B cell (primary cell): ENCODE results near the gene NDUFS6. TPM values are rescaled to one million over a fixed set of nuclear protein-coding genes. Genes with fewer than 3 reads are reported as not detected.

Experiments used
- ATAC-seq: fragments of 200-7000 bp; cut with Tn5 transposase; one replicate; pipeline ENCODE4 v1.10.0; 2021; ENCODE audit warnings: low read depth, mild to moderate bottlenecking, moderate number of reproducible peaks, moderate library complexity
- CTCF ChIA-PET: fragments of 350-600 bp; sonication (Branson Sonifier 250); formaldehyde crosslinking; loops from one replicate; lab custom pipeline; 2021; ENCODE audit warnings: antibody characterized with exemption, inconsistent platforms; lab: Charles Lee
- POLR2A ChIA-PET: fragments of 350-600 bp; sonication (Branson Sonifier 250); formaldehyde crosslinking; loops from one replicate; lab custom pipeline; 2021; ENCODE audit warnings: antibody characterized with exemption; lab: Charles Lee
- DNase-seq: peaks from one replicate; pipeline ENCODE4 v3.0.0; 2013
- H2AFZ ChIP-seq: 2 replicates; pipeline ENCODE4 v1.6.1; 2012; ENCODE audit warnings: mild to moderate bottlenecking, low read depth, low read length; ENCODE audit not compliant: insufficient read depth, poor library complexity, severe bottlenecking
- H3K27ac ChIP-seq, 2 donors: 1 replicate in 1 of 2; 2 replicates in 1 of 2; pipeline ENCODE4 v1.5.1; 2012 to 2013; ENCODE audit warnings: low read length in 2 of 2, mild to moderate bottlenecking in 2 of 2, moderate library complexity in 1 of 2
- H3K27me3 ChIP-seq, 4 experiments: fragments of 200-600 bp in 1 of 4; sonication (generic) in 1 of 4; replicated peaks in 1 of 4; 1 replicate in 2 of 4; 2 replicates in 2 of 4; pipeline versions ENCODE4 v1.6.1 to v1.7.0; 2013 to 2016; ENCODE audit warnings: low read length in 3 of 4, mild to moderate bottlenecking in 2 of 4, mixed read lengths in 1 of 4, moderate library complexity in 1 of 4; ENCODE audit not compliant: insufficient read depth in 4 of 4, control insufficient read depth in 3 of 4; ENCODE audit errors: control extremely low read depth in 1 of 4
- H3K36me3 ChIP-seq, 2 experiments: replicated peaks in 1 of 2; 1 replicate in 1 of 2; 2 replicates in 1 of 2; pipeline versions ENCODE4 v1.6.1 to v1.7.1; 2013; ENCODE audit warnings: low read length in 1 of 2; ENCODE audit not compliant: insufficient read depth in 2 of 2, control insufficient read depth in 1 of 2; ENCODE audit errors: control extremely low read depth in 1 of 2, extremely low read depth in 1 of 2
- H3K4me1 ChIP-seq, 2 donors: fragments of 200-600 bp in 1 of 2; sonication (generic) in 1 of 2; 1 replicate in 1 of 2; 2 replicates in 1 of 2; pipeline versions ENCODE4 v1.5.1 to v1.6.1; 2013 to 2017; ENCODE audit warnings: low read length in 2 of 2; ENCODE audit not compliant: control insufficient read depth in 2 of 2, insufficient read depth in 2 of 2
- H3K4me2 ChIP-seq: replicated peaks from 2 replicates; pipeline ENCODE3; 2012; ENCODE audit warnings: mild to moderate bottlenecking, low read depth, low read length; ENCODE audit not compliant: poor library complexity, severe bottlenecking
- H3K4me3 ChIP-seq, 5 experiments: fragments of 200-600 bp in 1 of 5; sonication (generic) in 1 of 5; 1 replicate in 3 of 5; 2 replicates in 2 of 5; pipeline versions ENCODE4 v1.5.1 to v1.7.0; 2011 to 2016; ENCODE audit warnings: low read length in 4 of 5, mild to moderate bottlenecking in 4 of 5, low read depth in 2 of 5, control low read depth in 1 of 5, moderate library complexity in 1 of 5; ENCODE audit not compliant: insufficient read depth in 1 of 5; ENCODE audit errors: control extremely low read depth in 1 of 5, extremely low read depth in 1 of 5
- H3K79me2 ChIP-seq: fragments of 200-600 bp; sonication (generic); one replicate; pipeline ENCODE4 v1.6.0; 2016; ENCODE audit warnings: low read length; ENCODE audit not compliant: control insufficient read depth, insufficient read depth
- H3K9ac ChIP-seq: fragments of 200-600 bp; sonication (generic); 2 replicates; pipeline ENCODE4 v1.6.1; 2017; ENCODE audit warnings: mild to moderate bottlenecking, low read length, moderate library complexity
- H3K9me3 ChIP-seq, 3 donors: one replicate each; pipeline versions ENCODE4 v1.6.1 to v1.7.1; 2013; ENCODE audit warnings: low read length in 2 of 3; ENCODE audit not compliant: control insufficient read depth in 2 of 3, insufficient read depth in 1 of 3; ENCODE audit errors: control extremely low read depth in 1 of 3
- H4K20me1 ChIP-seq: 2 replicates; pipeline ENCODE4 v1.6.0; 2012; ENCODE audit warnings: mild to moderate bottlenecking, low read length; ENCODE audit not compliant: insufficient read depth, control insufficient read depth, poor library complexity, severe bottlenecking
- H3K27ac Mint-ChIP-seq: one replicate; pipeline ENCODE4 v1.8.0; 2021; ENCODE audit warnings: mixed read lengths
- H3K27me3 Mint-ChIP-seq: one replicate; pipeline ENCODE4 v1.8.0; 2021; ENCODE audit warnings: mixed read lengths
- H3K4me1 Mint-ChIP-seq: one replicate; pipeline ENCODE4 v1.8.0; 2021; ENCODE audit warnings: mixed read lengths
- H3K4me3 Mint-ChIP-seq: one replicate; pipeline ENCODE4 v1.8.0; 2021; ENCODE audit warnings: mixed read lengths
- H3K9me3 Mint-ChIP-seq: one replicate; pipeline ENCODE4 v1.8.0; 2022; ENCODE audit warnings: mixed read lengths; ENCODE audit not compliant: insufficient read depth
- EZH2 ChIP-seq: IDR thresholded peaks from 2 replicates; pipeline ENCODE4 v1.6.1; 2012; ENCODE audit warnings: borderline replicate concordance, low read depth, mild to moderate bottlenecking, moderate library complexity, low read length; ENCODE audit not compliant: insufficient read depth, poor library complexity, severe bottlenecking
- WGBS: methylation state at CpG from one replicate; pipeline ENCODE4 v1.1.5; 2013; ENCODE audit warnings: missing lambda C conversion rate; ENCODE audit not compliant: insufficient coverage; 5-methylcytosine and 5-hydroxymethylcytosine counted together
- intact Hi-C: fragments of 100-400 bp; cut with micrococcal nuclease; formaldehyde crosslinking; loops from one replicate; pipeline ENCODE4 v1.10.0; 2022
- polyA plus RNA-seq: library from polyadenylated mRNA; depleted of rRNA; stranded (reverse); fragments of >200 nt; gene quantifications from 2 replicates; pipeline ENCODE4 v1.2.3, GENCODE V29; 2012
- total RNA-seq, 2 donors: library from RNA; stranded (reverse); fragments of 120-200 nt in 1 of 2; gene quantifications; 1 replicate in 1 of 2; 2 replicates in 1 of 2; pipeline versions ENCODE4 v1.2.3 to v1.2.4, GENCODE V29; 2013 to 2022
- TF ChIP-seq, protein P1 (sequence below): fragments of 200-600 bp; IDR thresholded peaks from one replicate; pipeline ENCODE4 v1.8.0; 2022; ENCODE audit warnings: antibody characterized with exemption, mild to moderate bottlenecking

The NDUFS6 gene
- total and polyA plus RNA-seq, 2 donors (not counting 1 experiment from before 2014, with no cell fraction given), result 16.9 to 18.0 TPM

GRCh38 chr5:1799110-1799601 lies 2.1 kb upstream of the NDUFS6 start:
- ATAC-seq, result peak; percentile 8
- Mint-ChIP-seq H3K27me3 (no peaks in the 10 kb centered on the region), H3K4me3 (peak overlapping the region; percentile 98), H3K4me1 (peaks cover 58% of the 10 kb centered on the region), H3K9me3 (no peaks in the 10 kb centered on the region), H3K27ac (peak overlapping the region; percentile 99)
- Histone ChIP-seq H3K27ac (peak overlapping the region in 1 of 2 donors; percentile 72), H3K79me2 (peaks cover 64% of the 10 kb centered on the region), H2AFZ (peak overlapping the region; percentile 92), H3K4me2 (peak overlapping the region; percentile 90), H3K27me3 (no peaks in the 10 kb centered on the region), H3K9me3 (no peaks in the 10 kb centered on the region), H3K4me1 (peaks cover 17 to 24% of the 10 kb centered on the region in 2 donors), H4K20me1 (peaks cover 6% of the 10 kb centered on the region), H3K36me3 (peaks cover 1 to 36% of the 10 kb centered on the region in 2 experiments), H3K4me3 (peak overlapping the region in 4 of 5 experiments; percentile 75 to 97 (median 88)), H3K9ac (peak overlapping the region; percentile 87)
- ChIA-PET POLR2A (no interaction called here), CTCF (no interaction called here)
- 2% methylated on average over 35 of the region's 35 CpGs for whole genome bisulfite sequencing
- TF ChIP-seq, protein P1, sequence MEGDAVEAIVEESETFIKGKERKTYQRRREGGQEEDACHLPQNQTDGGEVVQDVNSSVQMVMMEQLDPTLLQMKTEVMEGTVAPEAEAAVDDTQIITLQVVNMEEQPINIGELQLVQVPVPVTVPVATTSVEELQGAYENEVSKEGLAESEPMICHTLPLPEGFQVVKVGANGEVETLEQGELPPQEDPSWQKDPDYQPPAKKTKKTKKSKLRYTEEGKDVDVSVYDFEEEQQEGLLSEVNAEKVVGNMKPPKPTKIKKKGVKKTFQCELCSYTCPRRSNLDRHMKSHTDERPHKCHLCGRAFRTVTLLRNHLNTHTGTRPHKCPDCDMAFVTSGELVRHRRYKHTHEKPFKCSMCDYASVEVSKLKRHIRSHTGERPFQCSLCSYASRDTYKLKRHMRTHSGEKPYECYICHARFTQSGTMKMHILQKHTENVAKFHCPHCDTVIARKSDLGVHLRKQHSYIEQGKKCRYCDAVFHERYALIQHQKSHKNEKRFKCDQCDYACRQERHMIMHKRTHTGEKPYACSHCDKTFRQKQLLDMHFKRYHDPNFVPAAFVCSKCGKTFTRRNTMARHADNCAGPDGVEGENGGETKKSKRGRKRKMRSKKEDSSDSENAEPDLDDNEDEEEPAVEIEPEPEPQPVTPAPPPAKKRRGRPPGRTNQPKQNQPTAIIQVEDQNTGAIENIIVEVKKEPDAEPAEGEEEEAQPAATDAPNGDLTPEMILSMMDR, result no peak
- no peak for TF ChIP-seq EZH2
- DNase-seq, result no peak
- intact Hi-C loops, result no loop called here

- Mint-ChIP-seq H3K27ac (peak within 1 kb of the TSS; percentile 99), H3K9me3 (no peaks in the 10 kb centered on the region), H3K4me3 (peak within 1 kb of the TSS; percentile 98), H3K27me3 (no peaks in the 10 kb centered on the region), H3K4me1 (peaks cover 59% of the 10 kb centered on the region)
- Histone ChIP-seq H4K20me1 (peaks cover 8% of the 10 kb centered on the region), H3K9ac (peak within 1 kb of the TSS; percentile 87), H3K4me1 (peaks cover 17 to 24% of the 10 kb centered on the region in 2 donors), H2AFZ (peak within 1 kb of the TSS; percentile 92), H3K36me3 (peaks cover 1 to 42% of the 10 kb centered on the region in 2 experiments), H3K4me2 (peak within 1 kb of the TSS; percentile 90), H3K27ac (peak within 1 kb of the TSS; percentile 52 to 90), H3K27me3 (no peaks in the 10 kb centered on the region), H3K4me3 (peak within 1 kb of the TSS; percentile 75 to 97 (median 92)), H3K79me2 (peaks cover 71% of the 10 kb centered on the region), H3K9me3 (no peaks in the 10 kb centered on the region)
- ChIA-PET POLR2A (no interaction called here), CTCF (no interaction called here)
- peak; percentile 95 for DNase-seq
- TF ChIP-seq, protein P1, result no peak
- no peak for TF ChIP-seq EZH2
- ATAC-seq, result peak; percentile 69
- intact Hi-C loops, result loop anchor here (2.0 to 5.0 kb wide), 3 partner anchors 147 to 908 kb away; partner anchors contain the start of genes BRD9 and TRIP13
- WGBS, result 1% methylated on average over 61 of the region's 68 CpGs
Observed at GRCh38 chr5:1799602-1800471, 1.4 kb upstream of the NDUFS6 start, which contains the start of gene MRPL36. Gene MRPL36, minus strand, starts transcription at chr5:1799837. Its CDS starts 902 bp downstream, at chr5:1798935.
